IMR-90 (cell line): ENCODE results near the gene ACE. TPM values are rescaled to one million over a fixed set of nuclear protein-coding genes. Genes with fewer than 3 reads are reported as not detected.

Source experiments
- ATAC-seq: fragments of 200-7000 bp; cut with Tn5 transposase; 2 replicates; pipeline ENCODE4 v1.9.1; 2020; ENCODE audit warnings: low read depth, mild to moderate bottlenecking, moderate library complexity
- BruUV-seq: library from RNA; stranded (reverse); fragments of 400-500 nt; replicated peaks from 2 replicates; lab custom pipeline; 2021; lab: Mats Ljungman, UMichigan
- CTCF ChIA-PET: fragments of 300-600 bp; formaldehyde crosslinking; extraction: SDS; loops from one replicate; lab custom pipeline; 2021; ENCODE audit warnings: antibody characterized with exemption; lab: Yijun Ruan, JAX
- POLR2A ChIA-PET: fragments of 300-600 bp; sonication (Branson Sonifier 250); formaldehyde crosslinking; loops from one replicate; lab custom pipeline; 2022; ENCODE audit warnings: antibody characterized with exemption; ENCODE audit not compliant: unreplicated experiment; lab: Charles Lee
- DNase-seq: peaks from one replicate; pipeline ENCODE4 v3.0.0; 2013
- H2AFZ ChIP-seq: replicated peaks from 2 replicates; pipeline ENCODE3; 2013; ENCODE audit warnings: low read length, mild to moderate bottlenecking; ENCODE audit not compliant: poor library complexity
- H2AK5ac ChIP-seq: 2 replicates; pipeline ENCODE4 v1.6.1; 2013; ENCODE audit warnings: low read depth, low read length, inconsistent platforms
- H2AK9ac ChIP-seq: replicated peaks from 2 replicates; pipeline ENCODE3; 2013; ENCODE audit warnings: mild to moderate bottlenecking, low read depth, low read length, moderate library complexity; ENCODE audit not compliant: poor library complexity
- H2BK120ac ChIP-seq: 2 replicates; pipeline ENCODE4 v1.6.1; 2013; ENCODE audit warnings: low read depth, low read length, inconsistent platforms
- H2BK15ac ChIP-seq: 3 replicates; pipeline ENCODE4 v1.6.1; 2013; ENCODE audit warnings: low read depth, low read length, inconsistent platforms
- H2BK20ac ChIP-seq: 2 replicates; pipeline ENCODE4 v1.6.1; 2013; ENCODE audit warnings: low read depth, mild to moderate bottlenecking, inconsistent platforms, low read length, moderate library complexity
- H2BK5ac ChIP-seq: 2 replicates; pipeline ENCODE4 v1.6.1; 2013; ENCODE audit warnings: mild to moderate bottlenecking, low read depth, low read length, inconsistent platforms; ENCODE audit not compliant: poor library complexity, severe bottlenecking
- H3K14ac ChIP-seq: replicated peaks from 2 replicates; pipeline ENCODE4 v1.6.1; 2013; ENCODE audit warnings: low read depth, low read length, inconsistent platforms
- H3K18ac ChIP-seq: 2 replicates; pipeline ENCODE4 v1.6.1; 2013; ENCODE audit warnings: low read depth, low read length, control low read depth
- H3K23ac ChIP-seq: 2 replicates; pipeline ENCODE4 v1.6.1; 2013; ENCODE audit warnings: low read depth, low read length, inconsistent platforms
- H3K27ac ChIP-seq: 2 replicates; pipeline ENCODE4 v1.5.1; 2013; ENCODE audit warnings: mild to moderate bottlenecking, control low read depth, low read length; ENCODE audit not compliant: insufficient read depth
- H3K27me3 ChIP-seq: 2 replicates; pipeline ENCODE4 v1.6.1; 2013; ENCODE audit warnings: low read length; ENCODE audit not compliant: control insufficient read depth, insufficient read depth
- H3K36me3 ChIP-seq: 2 replicates; pipeline ENCODE4 v1.6.1; 2013; ENCODE audit warnings: low read length, mixed read lengths; ENCODE audit not compliant: control insufficient read depth, insufficient read depth
- H3K4ac ChIP-seq: 2 replicates; pipeline ENCODE4 v1.6.1; 2013; ENCODE audit warnings: low read depth, low read length, inconsistent platforms
- H3K4me1 ChIP-seq: 2 replicates; pipeline ENCODE4 v1.6.1; 2013; ENCODE audit warnings: low read length, mixed read lengths; ENCODE audit not compliant: control insufficient read depth, insufficient read depth
- H3K4me2 ChIP-seq: 2 replicates; pipeline ENCODE4 v1.6.1; 2013; ENCODE audit warnings: low read depth, mild to moderate bottlenecking, control low read depth, low read length, moderate library complexity
- H3K4me3 ChIP-seq: 2 replicates; pipeline ENCODE4 v1.5.1; 2013; ENCODE audit warnings: low read depth, mild to moderate bottlenecking, control low read depth, low read length, moderate library complexity; ENCODE audit not compliant: insufficient read depth
- H3K56ac ChIP-seq: 2 replicates; pipeline ENCODE4 v1.6.1; 2013; ENCODE audit warnings: low read length, inconsistent platforms; ENCODE audit not compliant: insufficient read depth; ENCODE audit errors: extremely low read depth
- H3K79me1 ChIP-seq, 2 experiments: 2 replicates each; pipeline ENCODE4 v1.6.1; 2013; ENCODE audit warnings: low read length in 2 of 2, inconsistent platforms in 1 of 2, low read depth in 1 of 2
- H3K9ac ChIP-seq: 2 replicates; pipeline ENCODE4 v1.6.1; 2013; ENCODE audit warnings: low read depth, low read length, control low read depth
- H3K9me1 ChIP-seq: 2 replicates; pipeline ENCODE4 v1.6.1; 2013; ENCODE audit warnings: low read length, inconsistent platforms; ENCODE audit not compliant: insufficient read depth
- H3K9me3 ChIP-seq: 2 replicates; pipeline ENCODE4 v1.6.1; 2013; ENCODE audit warnings: low read length; ENCODE audit not compliant: control insufficient read depth, insufficient read depth
- H4K20me1 ChIP-seq: 2 replicates; pipeline ENCODE4 v1.6.1; 2013; ENCODE audit warnings: low read length, inconsistent platforms; ENCODE audit not compliant: insufficient read depth
- H4K5ac ChIP-seq: 2 replicates; pipeline ENCODE4 v1.6.1; 2013; ENCODE audit warnings: mild to moderate bottlenecking, low read depth, low read length, control low read depth
- H4K8ac ChIP-seq, 2 experiments: 2 replicates each; pipeline ENCODE4 v1.6.1; 2013; ENCODE audit warnings: low read depth in 2 of 2, low read length in 2 of 2, control low read depth in 1 of 2, inconsistent platforms in 1 of 2
- H4K91ac ChIP-seq: 2 replicates; pipeline ENCODE4 v1.6.1; 2013; ENCODE audit warnings: low read depth, low read length, inconsistent platforms; ENCODE audit not compliant: insufficient read depth
- BHLHE40 ChIP-seq: fragments of 150-350 bp; IDR thresholded peaks from 2 replicates; pipeline ENCODE4 v1.6.1; 2016; ENCODE audit warnings: mild to moderate bottlenecking, low read depth, low read length
- CHD1 ChIP-seq: IDR thresholded peaks from 2 replicates; pipeline ENCODE4 v1.6.1; 2012; ENCODE audit warnings: low read depth, low read length, improper control_type of control experiment
- FOS ChIP-seq: fragments of 150-350 bp; IDR thresholded peaks from 2 replicates; pipeline ENCODE4 v1.6.1; 2016; ENCODE audit warnings: low read depth, low read length
- MAZ ChIP-seq: IDR thresholded peaks from 2 replicates; pipeline ENCODE4 v1.6.1; 2012; ENCODE audit warnings: low read depth, mild to moderate bottlenecking, low read length, improper control_type of control experiment, moderate library complexity, borderline replicate concordance
- NFE2L2 ChIP-seq: fragments of 150-350 bp; IDR thresholded peaks from 2 replicates; pipeline ENCODE4 v1.6.1; 2016; ENCODE audit warnings: low read depth, mild to moderate bottlenecking, low read length
- POLR2A ChIP-seq: IDR thresholded peaks from 2 replicates; pipeline ENCODE4 v1.6.1; 2012; ENCODE audit warnings: mild to moderate bottlenecking, low read depth, low read length
- RAD21 ChIP-seq: IDR thresholded peaks from 2 replicates; pipeline ENCODE4 v1.6.1; 2012; ENCODE audit warnings: low read length, improper control_type of control experiment
- RFX5 ChIP-seq: IDR thresholded peaks from 2 replicates; pipeline ENCODE4 v1.8.0; 2012; ENCODE audit warnings: low read depth, mild to moderate bottlenecking, low read length, moderate library complexity
- dilution Hi-C: fragments of 300-500 bp; cut with HindIII; formaldehyde crosslinking; loops from one replicate; pipeline ENCODE4 v1.14.3; 2018; ENCODE audit warnings: low sequenced_read_pairs; ENCODE audit not compliant: unreplicated experiment
- in situ Hi-C: fragments of 300-500 bp; cut with MboI; formaldehyde crosslinking; loops from 3 replicates; pipeline ENCODE4 v1.14.3; 2019; ENCODE audit warnings: low sequenced_read_pairs, inconsistent platforms, mixed read lengths
- intact Hi-C: fragments of 100-400 bp; cut with micrococcal nuclease; formaldehyde crosslinking; loops from 2 replicates; pipeline ENCODE4 v1.10.0; 2022
- polyA plus RNA-seq, 3 experiments: library from polyadenylated mRNA; depleted of rRNA; stranded (reverse); fragments of >200 nt; gene quantifications; 2 replicates each; pipeline ENCODE4 v1.2.3, GENCODE V29; 2012; ENCODE audit warnings: low replicate concordance in 1 of 3
- total RNA-seq: library from RNA; depleted of rRNA; stranded (reverse); fragments of >200 nt; gene quantifications from 2 replicates; pipeline ENCODE4 v1.2.3, GENCODE V29; 2012
- TF ChIP-seq, protein P1 (sequence below): fragments of 150-350 bp; IDR thresholded peaks from 2 replicates; pipeline ENCODE4 v1.6.1; 2017; ENCODE audit warnings: mild to moderate bottlenecking, antibody characterized with exemption, low read length, low read depth

The ACE gene
- total and polyA plus RNA-seq, 2 of the 4 experiments (the other 2 are of a cell fraction) = 1.4 to 5.8 TPM

DNA sequence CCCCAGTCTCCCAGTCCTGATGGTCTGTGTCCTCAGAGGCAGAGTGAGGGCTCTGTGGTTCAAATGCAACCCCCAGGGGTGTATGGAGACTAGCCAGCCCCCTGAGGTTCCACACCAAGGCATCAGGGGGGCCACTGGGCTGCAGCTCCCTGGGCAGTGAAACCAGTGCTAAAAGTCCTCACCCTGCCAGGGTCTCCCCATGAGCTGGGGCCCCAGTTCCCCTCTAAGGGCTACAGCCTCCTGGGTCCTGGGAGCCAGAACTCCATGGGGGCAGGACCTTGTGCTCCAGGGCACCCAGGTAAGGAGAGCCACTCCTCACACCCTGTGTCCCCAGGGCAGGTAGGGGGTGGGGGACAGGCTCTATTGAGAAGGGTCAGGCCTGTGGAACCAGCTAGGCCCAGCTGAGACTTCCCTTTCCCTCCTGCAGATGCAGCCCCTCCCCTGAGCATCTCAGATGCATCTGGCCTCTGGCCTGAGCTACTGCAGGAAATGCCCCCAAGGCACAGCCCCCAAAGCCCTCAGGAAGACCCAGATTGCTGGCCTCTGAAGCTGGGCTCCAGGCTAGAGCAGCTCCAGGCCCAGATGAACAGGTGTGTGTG lies 67.1 kb downstream of the ACE start:
- H3K56ac ChIP-seq = no peak overlapping the region
- H3K18ac ChIP-seq = no peak overlapping the region
- no peak overlapping the region for H3K4me2 ChIP-seq
- H3K9ac ChIP-seq = no peak overlapping the region
- H3K4ac ChIP-seq = no peak overlapping the region
- H3K9me1 ChIP-seq = no peaks in the 10 kb centered on the region; the same call in 1 of the 2 replicates
- no peaks in the 10 kb centered on the region for H3K36me3 ChIP-seq
- no peak overlapping the region for H4K5ac ChIP-seq
- H2BK20ac ChIP-seq = no peak overlapping the region
- no peak overlapping the region for H3K27ac ChIP-seq
- CTCF ChIA-PET = no interaction called here
- no peaks in the 10 kb centered on the region for H3K79me1 ChIP-seq
- no peak overlapping the region for H3K14ac ChIP-seq
- no peak overlapping the region for H2AK9ac ChIP-seq
- DNase-seq (no peak), ATAC-seq (no peak)
- in situ Hi-C loops (no loop called here), dilution Hi-C loops (no loop called here), intact Hi-C loops (no loop called here)
- H3K27me3 ChIP-seq = peaks cover 34% of the 10 kb centered on the region
- no peak overlapping the region for H4K91ac ChIP-seq
- no peak overlapping the region for H2BK15ac ChIP-seq
- H3K4me3 ChIP-seq = no peak overlapping the region
- TF ChIP-seq MAZ (no peak), CHD1 (no peak), RFX5 (no peak), BHLHE40 (no peak), NFE2L2 (no peak), POLR2A (no peak), FOS (no peak), RAD21 (no peak)
- TF ChIP-seq, protein P1, sequence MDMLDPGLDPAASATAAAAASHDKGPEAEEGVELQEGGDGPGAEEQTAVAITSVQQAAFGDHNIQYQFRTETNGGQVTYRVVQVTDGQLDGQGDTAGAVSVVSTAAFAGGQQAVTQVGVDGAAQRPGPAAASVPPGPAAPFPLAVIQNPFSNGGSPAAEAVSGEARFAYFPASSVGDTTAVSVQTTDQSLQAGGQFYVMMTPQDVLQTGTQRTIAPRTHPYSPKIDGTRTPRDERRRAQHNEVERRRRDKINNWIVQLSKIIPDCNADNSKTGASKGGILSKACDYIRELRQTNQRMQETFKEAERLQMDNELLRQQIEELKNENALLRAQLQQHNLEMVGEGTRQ = no peak
- no peaks in the 10 kb centered on the region for H3K4me1 ChIP-seq
- no peak overlapping the region for H3K23ac ChIP-seq
- H2AK5ac ChIP-seq = no peak overlapping the region
- POLR2A ChIA-PET = no interaction called here
- no peak overlapping the region for H2BK5ac ChIP-seq
- H2BK120ac ChIP-seq = no peak overlapping the region
- no peaks in the 10 kb centered on the region for H3K9me3 ChIP-seq
- no peaks in the 10 kb centered on the region for H4K20me1 ChIP-seq
- no peak overlapping the region for H4K8ac ChIP-seq
- no peak overlapping the region for H2AFZ ChIP-seq
- BruUV-seq = no TSS peak
